ENCODE data around the gene HCN3.
"Not testable (repeated sequence)": the region's sequence is repeated elsewhere in the genome, so short reads cannot be mapped to it uniquely, and the experiment has no call there.

The HCN3 gene

GRCh38 chr1:155318082-155318481 lies 40.8 kb downstream of the HCN3 start:
- no peak for DNase-seq

- DNase-seq, result no peak
Measured at GRCh38 chr1:155319536-155319935, 42.3 kb downstream of the HCN3 start.

- no peak for DNase-seq
Measured at GRCh38 chr1:155320252-155320651, 43.0 kb downstream of the HCN3 start.

GRCh38 chr1:155320661-155321617 lies 43.7 kb downstream of the HCN3 start, which contains the start of gene RUSC1:
Gene RUSC1 (plus strand): TSS chr1:155320894. CDS start chr1:155321774, 880 bp downstream.
- DNase-seq, result no peak

- no peak for DNase-seq
Measured at GRCh38 chr1:155321639-155322503, 44.6 kb downstream of the HCN3 start.

GRCh38 chr1:155322571-155322952 lies 45.3 kb downstream of the HCN3 start:
- DNase-seq, result no peak

- DNase-seq, result peak; percentile 61
Measured at GRCh38 chr1:155322953-155323728, 45.9 kb downstream of the HCN3 start.

GRCh38 chr1:155323729-155324036 lies 46.4 kb downstream of the HCN3 start:
- no peak for DNase-seq

- no peak for DNase-seq
Measured at GRCh38 chr1:155324037-155324716, 46.9 kb downstream of the HCN3 start.

- no peak for DNase-seq
Measured at GRCh38 chr1:155324717-155325602, 47.7 kb downstream of the HCN3 start.

- no peak for DNase-seq
Measured at GRCh38 chr1:155325603-155325893, 48.3 kb downstream of the HCN3 start.

- no peak for DNase-seq
Measured at GRCh38 chr1:155326020-155326526, 48.8 kb downstream of the HCN3 start.

- DNase-seq, result no peak
Measured at GRCh38 chr1:155326631-155327037, 49.4 kb downstream of the HCN3 start.

- DNase-seq, result no peak
Measured at GRCh38 chr1:155327981-155328380, 50.7 kb downstream of the HCN3 start.

GRCh38 chr1:155328856-155329255 lies 51.6 kb downstream of the HCN3 start:
- not testable (repeated sequence) for DNase-seq

GRCh38 chr1:155329980-155330598 lies 52.8 kb downstream of the HCN3 start:
- DNase-seq, result no peak

GRCh38 chr1:155334962-155335361 lies 57.7 kb downstream of the HCN3 start:
- no peak for DNase-seq
